ENCODE results near the gene KLHDC4. TPM values are rescaled to one million over a fixed set of nuclear protein-coding genes. Genes with fewer than 3 reads are reported as not detected.

KLHDC4 gene
- total and polyA plus RNA-seq, 2 donors (not counting 1 experiment from before 2014, with no cell fraction given), result 51.3 to 90.8 TPM

DNA sequence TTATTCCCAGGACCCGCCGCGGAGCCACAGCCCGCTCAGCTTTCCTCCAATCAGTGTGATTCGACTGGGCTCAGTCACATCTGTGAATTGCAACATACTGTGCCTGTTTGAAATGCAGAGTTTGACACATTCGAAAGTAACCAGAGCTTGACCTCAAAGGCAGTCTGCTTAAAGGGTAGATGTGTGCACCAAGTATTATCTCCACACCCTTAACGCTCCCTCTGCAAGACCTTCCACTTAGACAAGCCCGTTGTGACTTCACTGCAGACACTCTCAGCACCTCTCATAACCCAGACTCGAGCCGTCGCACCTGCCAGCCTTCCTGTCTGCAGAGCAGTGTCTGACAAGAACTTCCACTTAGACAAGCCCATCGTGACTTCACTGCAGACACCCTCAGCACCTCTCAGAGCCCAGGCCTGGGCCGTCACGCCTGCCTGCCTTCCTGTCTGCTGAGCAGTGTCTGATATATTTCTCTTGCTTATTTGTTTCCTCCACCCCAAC, 3.7 kb downstream of the KLHDC4 start:
- ChIA-PET POLR2A (no interaction called here), CTCF (interaction anchor here (1.5 kb wide), 1 partner anchor 17 kb away, joined by 4 read pairs; no protein-coding TSS in a partner anchor)
- no peak for TF ChIP-seq EZH2 (IDR thresholded peaks at IDR 0.05; ENCODE audit: borderline replicate concordance, insufficient read depth, low read depth, low read length, poor library complexity, severe bottlenecking)
- no peak for TF ChIP-seq CTCF (IDR thresholded peaks at IDR 0.05)
- Histone ChIP-seq H2AFZ (ENCODE audit: insufficient read depth, low read depth, low read length, poor library complexity, severe bottlenecking) (no peak overlapping the region), H3K9ac (ENCODE audit: low read length) (no peak overlapping the region), H3K4me2 (replicated peaks; ENCODE audit: low read depth, low read length, poor library complexity, severe bottlenecking) (no peak overlapping the region), H3K79me2 (ENCODE audit: control insufficient read depth, insufficient read depth, low read length) (peaks cover 75% of the 10 kb centered on the region), H3K9me3 (ENCODE audit: control extremely low read depth in 1 of 3, control insufficient read depth in 2 of 3, insufficient read depth in 1 of 3, low read length in 2 of 3) (no peaks in the 10 kb centered on the region), H3K27ac (ENCODE audit: low read length in 2 of 2) (no peak overlapping the region), H3K27me3 (replicated peaks in 1 of 4; ENCODE audit: control extremely low read depth in 1 of 4, control insufficient read depth in 3 of 4, insufficient read depth in 4 of 4, low read length in 3 of 4) (no peaks in the 10 kb centered on the region), H3K36me3 (replicated peaks in 1 of 2; ENCODE audit: control extremely low read depth in 1 of 2, control insufficient read depth in 1 of 2, extremely low read depth in 1 of 2, insufficient read depth in 2 of 2, low read length in 1 of 2) (peaks cover 5 to 44% of the 10 kb centered on the region in 2 experiments), H3K4me1 (ENCODE audit: control insufficient read depth in 2 of 2, insufficient read depth in 2 of 2, low read length in 2 of 2) (peaks cover 15 to 26% of the 10 kb centered on the region in 2 donors), H3K4me3 (ENCODE audit: control extremely low read depth in 1 of 5, extremely low read depth in 1 of 5, insufficient read depth in 1 of 5, low read depth in 2 of 5, low read length in 4 of 5) (no peak overlapping the region), H4K20me1 (ENCODE audit: control insufficient read depth, insufficient read depth, low read length, poor library complexity, severe bottlenecking) (peaks cover 17% of the 10 kb centered on the region)
- DNase-seq, result no peak
- H3K27ac Mint-ChIP-seq, result no peak overlapping the region
- WGBS (ENCODE audit: insufficient coverage), result 86% methylated on average over 13 of the region's 14 CpGs
- no peaks in the 10 kb centered on the region for H3K9me3 Mint-ChIP-seq (ENCODE audit: insufficient read depth)
- intact Hi-C loops (cut with micrococcal nuclease), result no loop called here
- H3K4me3 Mint-ChIP-seq, result no peak overlapping the region
- ATAC-seq (ENCODE audit: low read depth), result no peak
- H3K27me3 Mint-ChIP-seq, result no peaks in the 10 kb centered on the region
- H3K4me1 Mint-ChIP-seq, result peaks cover 34% of the 10 kb centered on the region

- H3K36me3 ChIP-seq (replicated peaks in 1 of 2; ENCODE audit: control extremely low read depth in 1 of 2, control insufficient read depth in 1 of 2, extremely low read depth in 1 of 2, insufficient read depth in 2 of 2, low read length in 1 of 2), result peaks cover 5 to 53% of the 10 kb centered on the region in 2 experiments
Measured at GRCh38 chr16:87761060-87761459, 4.7 kb downstream of the KLHDC4 start.

More at GRCh38 chr16:87761060-87761459, 4.7 kb downstream of the KLHDC4 start:
- Histone ChIP-seq H3K9me3 (ENCODE audit: control extremely low read depth in 1 of 3, control insufficient read depth in 2 of 3, insufficient read depth in 1 of 3, low read length in 2 of 3) (no peaks in the 10 kb centered on the region), H3K27me3 (replicated peaks in 1 of 4; ENCODE audit: control extremely low read depth in 1 of 4, control insufficient read depth in 3 of 4, insufficient read depth in 4 of 4, low read length in 3 of 4) (no peaks in the 10 kb centered on the region), H2AFZ (ENCODE audit: insufficient read depth, low read depth, low read length, poor library complexity, severe bottlenecking) (no peak overlapping the region), H3K4me3 (ENCODE audit: control extremely low read depth in 1 of 5, extremely low read depth in 1 of 5, insufficient read depth in 1 of 5, low read depth in 2 of 5, low read length in 4 of 5) (no peak overlapping the region), H3K4me2 (replicated peaks; ENCODE audit: low read depth, low read length, poor library complexity, severe bottlenecking) (no peak overlapping the region), H3K27ac (ENCODE audit: low read length in 2 of 2) (no peak overlapping the region), H3K9ac (ENCODE audit: low read length) (no peak overlapping the region), H3K79me2 (ENCODE audit: control insufficient read depth, insufficient read depth, low read length) (peaks cover 83% of the 10 kb centered on the region), H4K20me1 (ENCODE audit: control insufficient read depth, insufficient read depth, low read length, poor library complexity, severe bottlenecking) (peaks cover 17% of the 10 kb centered on the region), H3K4me1 (ENCODE audit: control insufficient read depth in 2 of 2, insufficient read depth in 2 of 2, low read length in 2 of 2) (peaks cover 12 to 18% of the 10 kb centered on the region in 2 donors)
- peaks cover 33% of the 10 kb centered on the region for H3K4me1 Mint-ChIP-seq
- DNase-seq, result no peak
- intact Hi-C loops (cut with micrococcal nuclease), result no loop called here
- H3K27me3 Mint-ChIP-seq, result no peaks in the 10 kb centered on the region
- 99% methylated on average over 8 of the region's 8 CpGs for WGBS (ENCODE audit: insufficient coverage)
- H3K27ac Mint-ChIP-seq, result no peak overlapping the region
- ChIA-PET CTCF (interaction anchor here (1.5 kb wide), 1 partner anchor 18 kb away, joined by 4 read pairs; no protein-coding TSS in a partner anchor), POLR2A (no interaction called here)
- H3K4me3 Mint-ChIP-seq, result no peak overlapping the region
- ATAC-seq (ENCODE audit: low read depth), result no peak
- no peaks in the 10 kb centered on the region for H3K9me3 Mint-ChIP-seq (ENCODE audit: insufficient read depth)
- TF ChIP-seq EZH2 (IDR thresholded peaks at IDR 0.05; ENCODE audit: borderline replicate concordance, insufficient read depth, low read depth, low read length, poor library complexity, severe bottlenecking) (no peak), CTCF (IDR thresholded peaks at IDR 0.05) (no peak)

All from B cell (primary cell).